HG03558 (cell line): Measurements from ENCODE around the gene DOK6.
A peak's percentile ranks its signal among the peaks of the same experiment; 100 is the strongest.

Experiments
- ATAC-seq: cut with Tn5 transposase; IDR thresholded peaks from one replicate; pipeline ENCODE4 v1.9.1; 2021; ENCODE audit warnings: moderate number of reproducible peaks; ENCODE audit not compliant: unreplicated experiment; ENCODE audit errors: extremely low read depth

DOK6 gene

GRCh38 chr18:69885355-69885754, 484.7 kb downstream of the DOK6 start:
- no peak for ATAC-seq

DNA sequence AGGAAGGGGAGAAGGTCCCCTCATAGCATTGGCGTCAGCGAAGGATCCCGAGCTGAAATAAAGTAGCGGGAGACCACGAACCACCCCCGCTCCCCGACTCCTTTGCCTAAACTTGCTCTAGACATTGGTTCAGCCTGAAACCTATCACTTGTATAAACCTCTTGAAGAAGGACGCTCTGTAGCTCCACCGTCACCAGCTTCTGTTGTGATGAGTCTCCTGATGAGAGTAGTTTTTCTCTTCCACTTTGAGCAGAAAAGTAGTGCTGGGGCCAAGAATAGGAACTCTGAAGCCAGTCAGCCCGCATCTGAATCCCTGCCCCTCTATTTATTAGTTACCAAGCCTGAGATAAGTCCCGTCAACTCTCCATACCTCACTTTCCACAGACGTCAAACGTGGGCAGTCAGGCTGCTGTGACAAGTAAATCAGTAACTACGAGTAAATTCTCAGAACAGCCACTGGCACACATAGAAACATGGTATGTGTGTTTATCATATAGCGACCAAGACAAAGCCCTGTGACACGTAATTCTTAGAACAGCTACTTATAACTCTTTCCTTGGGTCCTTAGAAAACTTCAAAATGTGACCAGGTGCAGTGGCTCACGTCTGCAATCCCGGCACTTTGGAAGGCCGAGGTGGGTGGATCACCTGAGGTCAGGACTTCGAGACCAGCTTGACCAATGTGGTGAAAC, 485.3 kb downstream of the DOK6 start:
- peak; percentile 59 for ATAC-seq

GRCh38 chr18:69887256-69887655, 486.6 kb downstream of the DOK6 start:
- no peak for ATAC-seq

DNA sequence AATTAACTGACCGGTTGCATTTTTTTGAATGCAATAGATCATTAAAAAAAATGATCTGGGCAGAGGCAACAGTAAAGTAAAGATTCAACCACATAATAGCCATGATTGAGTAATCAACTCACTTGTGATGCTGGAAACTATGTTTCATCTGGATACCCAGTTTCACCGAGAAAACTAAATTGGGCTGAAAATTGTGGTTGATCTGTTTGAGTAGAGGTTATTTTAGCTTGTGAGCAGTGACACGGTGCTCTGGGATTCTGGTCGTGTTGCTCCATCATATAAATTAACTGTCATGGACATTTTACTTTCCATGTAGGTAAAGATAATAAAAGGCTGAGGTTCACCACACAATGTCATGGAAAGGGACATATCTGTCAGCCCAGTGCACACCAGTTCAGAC, 488.3 kb downstream of the DOK6 start:
- ATAC-seq = no peak

DNA sequence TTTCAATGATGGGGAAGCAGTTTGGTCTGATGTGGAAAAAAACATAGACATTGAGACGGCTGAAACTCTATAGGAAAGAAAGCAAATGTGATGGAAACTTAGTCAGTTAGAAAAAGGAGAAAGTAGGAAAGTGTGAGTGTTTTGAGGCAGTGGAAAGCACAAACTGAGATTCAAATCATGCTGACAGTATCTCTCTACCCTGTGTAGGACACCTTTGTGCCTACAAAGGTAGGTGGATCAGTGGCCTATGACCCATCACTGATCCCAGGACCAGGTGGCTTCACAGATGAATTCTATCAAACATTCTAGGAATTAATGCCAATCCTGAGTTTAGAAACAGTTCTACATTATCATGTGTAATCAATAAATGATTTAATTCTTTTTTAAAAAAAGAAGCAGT, 489.9 kb downstream of the DOK6 start:
- no peak for ATAC-seq

- no peak for ATAC-seq
Observed at GRCh38 chr18:69894467-69894866, 493.8 kb downstream of the DOK6 start.

DNA sequence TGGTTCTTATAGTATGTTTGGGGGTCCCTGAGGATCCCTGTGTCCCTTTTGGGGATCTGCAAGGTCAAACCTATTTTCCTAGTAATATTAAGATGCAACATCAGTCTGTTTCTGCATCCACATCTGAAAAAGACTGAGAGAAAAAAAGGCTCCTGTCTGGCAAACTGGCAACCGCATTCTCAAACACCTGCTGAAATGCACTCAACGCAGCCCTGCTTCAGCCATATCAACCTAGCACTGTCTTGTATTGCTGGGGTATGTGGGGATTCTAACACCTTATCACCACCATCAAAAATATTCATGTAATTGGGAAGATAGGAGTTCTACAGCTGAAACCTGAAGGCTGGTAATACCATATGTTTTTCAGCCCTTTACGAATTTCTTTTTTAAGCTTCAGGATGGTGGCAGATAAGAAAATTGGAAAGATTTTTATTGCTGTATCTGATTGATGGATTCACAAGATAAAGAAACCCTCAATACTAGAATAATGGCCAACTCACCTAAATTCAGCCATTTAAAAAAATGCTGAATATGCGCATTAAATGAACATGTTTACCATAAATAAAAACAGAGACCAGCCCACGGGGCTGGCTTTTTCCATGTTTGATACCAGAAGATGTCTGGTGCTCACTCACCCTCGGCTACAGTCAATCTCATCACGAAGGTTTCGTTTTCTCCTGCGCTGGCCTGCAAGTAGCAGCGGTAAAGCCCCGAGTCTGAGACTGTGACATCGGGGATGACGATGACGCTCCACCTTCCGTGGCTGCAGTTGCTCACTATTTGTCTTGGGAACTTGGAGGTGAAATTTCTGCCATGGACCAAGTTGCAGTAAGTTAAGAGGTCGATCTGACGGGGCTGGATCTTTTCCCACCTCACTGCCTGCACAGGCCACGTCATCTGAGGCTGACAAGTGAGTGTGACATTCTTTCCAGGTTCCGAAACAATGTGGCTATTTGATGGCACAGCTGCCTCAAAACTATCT, 494.7 kb downstream of the DOK6 start:
- no peak for ATAC-seq

DNA sequence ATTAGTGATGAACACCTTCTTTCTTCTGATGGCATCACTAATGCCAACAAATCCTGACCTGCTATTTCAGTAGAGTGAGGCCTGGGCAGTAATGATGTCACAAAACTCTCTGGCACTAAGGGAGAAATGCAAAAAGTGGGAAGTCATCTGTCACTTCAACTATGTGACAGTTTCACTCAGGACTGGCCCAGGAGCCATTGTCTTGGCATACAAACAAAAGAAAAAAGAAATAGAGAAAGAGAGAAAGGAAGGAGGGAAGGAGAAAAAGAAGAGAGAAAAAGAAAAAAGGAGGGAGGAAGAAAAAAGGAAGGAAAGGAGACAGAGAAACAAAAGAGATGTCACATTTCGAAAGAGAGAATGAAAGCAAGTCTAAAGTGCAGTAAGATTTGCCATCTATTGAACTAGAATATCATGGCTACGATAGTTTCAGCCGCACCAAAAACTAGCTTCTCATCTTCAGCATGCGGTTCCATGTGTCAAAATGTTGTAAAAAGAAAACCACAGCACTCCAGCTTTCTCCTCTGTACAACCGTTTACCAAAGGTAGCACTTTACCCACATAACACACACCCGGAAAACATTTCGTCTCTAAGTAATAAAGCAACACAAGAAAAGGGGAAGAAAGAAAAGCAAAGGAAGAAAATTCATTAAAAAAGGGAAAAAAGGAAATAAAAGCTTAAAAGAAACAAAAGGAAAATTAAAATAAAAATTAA, 496.9 kb downstream of the DOK6 start:
- peak; percentile 25 for ATAC-seq

- ATAC-seq = no peak
Observed at GRCh38 chr18:69898241-69898861, 497.7 kb downstream of the DOK6 start.
